ENCODE measurements around the gene EXOC4.
A peak's percentile ranks its signal among the peaks of the same experiment; 100 is the strongest.

The EXOC4 gene

GRCh38 chr7:133822001-133822641 lies 569.2 kb downstream of the EXOC4 start:
- Histone ChIP-seq H3K36me3 (ENCODE audit: control insufficient read depth, insufficient read depth, low read length, severe bottlenecking) (peaks cover 5% of the 10 kb centered on the region), H3K4me3 (ENCODE audit: low read length) (no peak overlapping the region), H3K9me3 (ENCODE audit: control insufficient read depth, low read length) (no peaks in the 10 kb centered on the region), H3K4me1 (ENCODE audit: control insufficient read depth, insufficient read depth, low read length) (no peaks in the 10 kb centered on the region), H3K27me3 (replicated peaks; ENCODE audit: control insufficient read depth, insufficient read depth, low read length) (no peaks in the 10 kb centered on the region), H3K9ac (ENCODE audit: low read length) (no peak overlapping the region)
- no peak for DNase-seq (ENCODE audit: low read depth)

- no peak overlapping the region for H3K9ac ChIP-seq (ENCODE audit: low read length)
- no peaks in the 10 kb centered on the region for H3K9me3 ChIP-seq (ENCODE audit: control insufficient read depth, low read length)
- DNase-seq (ENCODE audit: low read depth) = no peak
- H3K4me3 ChIP-seq (ENCODE audit: low read length) = no peak overlapping the region
- no peaks in the 10 kb centered on the region for H3K27me3 ChIP-seq (replicated peaks; ENCODE audit: control insufficient read depth, insufficient read depth, low read length)
- H3K36me3 ChIP-seq (ENCODE audit: control insufficient read depth, insufficient read depth, low read length, severe bottlenecking) = no peaks in the 10 kb centered on the region
- no peaks in the 10 kb centered on the region for H3K4me1 ChIP-seq (ENCODE audit: control insufficient read depth, insufficient read depth, low read length)
Measured at GRCh38 chr7:133822868-133823552, 570.1 kb downstream of the EXOC4 start.

- no peak for DNase-seq (ENCODE audit: low read depth)
- Histone ChIP-seq H3K4me1 (ENCODE audit: control insufficient read depth, insufficient read depth, low read length) (no peaks in the 10 kb centered on the region), H3K27me3 (replicated peaks; ENCODE audit: control insufficient read depth, insufficient read depth, low read length) (no peaks in the 10 kb centered on the region), H3K9ac (ENCODE audit: low read length) (no peak overlapping the region), H3K9me3 (ENCODE audit: control insufficient read depth, low read length) (no peaks in the 10 kb centered on the region), H3K4me3 (ENCODE audit: low read length) (no peak overlapping the region), H3K36me3 (ENCODE audit: control insufficient read depth, insufficient read depth, low read length, severe bottlenecking) (no peaks in the 10 kb centered on the region)
Measured at GRCh38 chr7:133824132-133824531, 571.3 kb downstream of the EXOC4 start.

- H3K36me3 ChIP-seq (ENCODE audit: control insufficient read depth, insufficient read depth, low read length, severe bottlenecking) = peaks cover 4% of the 10 kb centered on the region
- H3K9me3 ChIP-seq (ENCODE audit: control insufficient read depth, low read length) = peaks cover 5% of the 10 kb centered on the region
- H3K9ac ChIP-seq (ENCODE audit: low read length) = no peak overlapping the region
- DNase-seq (ENCODE audit: low read depth) = no peak
- no peaks in the 10 kb centered on the region for H3K27me3 ChIP-seq (replicated peaks; ENCODE audit: control insufficient read depth, insufficient read depth, low read length)
- no peaks in the 10 kb centered on the region for H3K4me1 ChIP-seq (ENCODE audit: control insufficient read depth, insufficient read depth, low read length)
- no peak overlapping the region for H3K4me3 ChIP-seq (ENCODE audit: low read length)
Measured at GRCh38 chr7:133827707-133828623, 575.1 kb downstream of the EXOC4 start.

GRCh38 chr7:133828906-133829305 lies 576.0 kb downstream of the EXOC4 start:
- Histone ChIP-seq H3K36me3 (ENCODE audit: control insufficient read depth, insufficient read depth, low read length, severe bottlenecking) (peaks cover 4% of the 10 kb centered on the region), H3K4me3 (ENCODE audit: low read length) (no peak overlapping the region), H3K4me1 (ENCODE audit: control insufficient read depth, insufficient read depth, low read length) (no peaks in the 10 kb centered on the region), H3K9me3 (ENCODE audit: control insufficient read depth, low read length) (peaks cover 5% of the 10 kb centered on the region), H3K27me3 (replicated peaks; ENCODE audit: control insufficient read depth, insufficient read depth, low read length) (no peaks in the 10 kb centered on the region), H3K9ac (ENCODE audit: low read length) (no peak overlapping the region)
- DNase-seq (ENCODE audit: low read depth) = no peak

- Histone ChIP-seq H3K4me3 (ENCODE audit: low read length) (no peak overlapping the region), H3K9me3 (ENCODE audit: control insufficient read depth, low read length) (peaks cover 5% of the 10 kb centered on the region), H3K4me1 (ENCODE audit: control insufficient read depth, insufficient read depth, low read length) (no peaks in the 10 kb centered on the region), H3K9ac (ENCODE audit: low read length) (no peak overlapping the region), H3K36me3 (ENCODE audit: control insufficient read depth, insufficient read depth, low read length, severe bottlenecking) (peaks cover 4% of the 10 kb centered on the region), H3K27me3 (replicated peaks; ENCODE audit: control insufficient read depth, insufficient read depth, low read length) (no peaks in the 10 kb centered on the region)
- DNase-seq (ENCODE audit: low read depth) = peak; percentile 44
Measured at GRCh38 chr7:133829336-133829897, 576.5 kb downstream of the EXOC4 start.

- DNase-seq (ENCODE audit: low read depth) = no peak
- Histone ChIP-seq H3K36me3 (ENCODE audit: control insufficient read depth, insufficient read depth, low read length, severe bottlenecking) (peaks cover 4% of the 10 kb centered on the region), H3K9ac (ENCODE audit: low read length) (no peak overlapping the region), H3K9me3 (ENCODE audit: control insufficient read depth, low read length) (peaks cover 5% of the 10 kb centered on the region), H3K27me3 (replicated peaks; ENCODE audit: control insufficient read depth, insufficient read depth, low read length) (no peaks in the 10 kb centered on the region), H3K4me1 (ENCODE audit: control insufficient read depth, insufficient read depth, low read length) (no peaks in the 10 kb centered on the region), H3K4me3 (ENCODE audit: low read length) (no peak overlapping the region)
Measured at GRCh38 chr7:133830081-133830480, 577.2 kb downstream of the EXOC4 start.

- no peaks in the 10 kb centered on the region for H3K27me3 ChIP-seq (replicated peaks; ENCODE audit: control insufficient read depth, insufficient read depth, low read length)
- H3K4me3 ChIP-seq (ENCODE audit: low read length) = no peak overlapping the region
Measured at GRCh38 chr7:133836666-133837065, 583.8 kb downstream of the EXOC4 start.

GRCh38 chr7:133837224-133837623 lies 584.3 kb downstream of the EXOC4 start:
- H3K9ac ChIP-seq (ENCODE audit: low read length) = no peak overlapping the region
- DNase-seq (ENCODE audit: low read depth) = no peak
- H3K4me3 ChIP-seq (ENCODE audit: low read length) = no peak overlapping the region
- no peaks in the 10 kb centered on the region for H3K4me1 ChIP-seq (ENCODE audit: control insufficient read depth, insufficient read depth, low read length)
- H3K9me3 ChIP-seq (ENCODE audit: control insufficient read depth, low read length) = no peaks in the 10 kb centered on the region
- H3K27me3 ChIP-seq (replicated peaks; ENCODE audit: control insufficient read depth, insufficient read depth, low read length) = no peaks in the 10 kb centered on the region
- no peaks in the 10 kb centered on the region for H3K36me3 ChIP-seq (ENCODE audit: control insufficient read depth, insufficient read depth, low read length, severe bottlenecking)

More at GRCh38 chr7:133836666-133837065, 583.8 kb downstream of the EXOC4 start:
- peaks cover 4% of the 10 kb centered on the region for H3K36me3 ChIP-seq (ENCODE audit: control insufficient read depth, insufficient read depth, low read length, severe bottlenecking)
- H3K4me1 ChIP-seq (ENCODE audit: control insufficient read depth, insufficient read depth, low read length) = no peaks in the 10 kb centered on the region
- H3K9me3 ChIP-seq (ENCODE audit: control insufficient read depth, low read length) = peaks cover 4% of the 10 kb centered on the region
- no peak for DNase-seq (ENCODE audit: low read depth)
- H3K9ac ChIP-seq (ENCODE audit: low read length) = no peak overlapping the region

- Histone ChIP-seq H3K4me1 (ENCODE audit: control insufficient read depth, insufficient read depth, low read length) (no peaks in the 10 kb centered on the region), H3K4me3 (ENCODE audit: low read length) (no peak overlapping the region), H3K27me3 (replicated peaks; ENCODE audit: control insufficient read depth, insufficient read depth, low read length) (no peaks in the 10 kb centered on the region), H3K36me3 (ENCODE audit: control insufficient read depth, insufficient read depth, low read length, severe bottlenecking) (no peaks in the 10 kb centered on the region), H3K9me3 (ENCODE audit: control insufficient read depth, low read length) (no peaks in the 10 kb centered on the region), H3K9ac (ENCODE audit: low read length) (no peak overlapping the region)
- DNase-seq (ENCODE audit: low read depth) = no peak
Measured at GRCh38 chr7:133839121-133839520, 586.2 kb downstream of the EXOC4 start.

- Histone ChIP-seq H3K9me3 (ENCODE audit: control insufficient read depth, low read length) (no peaks in the 10 kb centered on the region), H3K27me3 (replicated peaks; ENCODE audit: control insufficient read depth, insufficient read depth, low read length) (no peaks in the 10 kb centered on the region), H3K4me3 (ENCODE audit: low read length) (no peak overlapping the region), H3K36me3 (ENCODE audit: control insufficient read depth, insufficient read depth, low read length, severe bottlenecking) (no peaks in the 10 kb centered on the region), H3K9ac (ENCODE audit: low read length) (no peak overlapping the region), H3K4me1 (ENCODE audit: control insufficient read depth, insufficient read depth, low read length) (no peaks in the 10 kb centered on the region)
- no peak for DNase-seq (ENCODE audit: low read depth)
Measured at GRCh38 chr7:133843341-133843740, 590.5 kb downstream of the EXOC4 start.

All from adipocyte (in vitro differentiated cells).